ENCODE measurements around the gene ESPNL.
"Not testable (repeated sequence)": the region's sequence is repeated elsewhere in the genome, so short reads cannot be mapped to it uniquely, and the experiment has no call there.

The ESPNL gene

DNA sequence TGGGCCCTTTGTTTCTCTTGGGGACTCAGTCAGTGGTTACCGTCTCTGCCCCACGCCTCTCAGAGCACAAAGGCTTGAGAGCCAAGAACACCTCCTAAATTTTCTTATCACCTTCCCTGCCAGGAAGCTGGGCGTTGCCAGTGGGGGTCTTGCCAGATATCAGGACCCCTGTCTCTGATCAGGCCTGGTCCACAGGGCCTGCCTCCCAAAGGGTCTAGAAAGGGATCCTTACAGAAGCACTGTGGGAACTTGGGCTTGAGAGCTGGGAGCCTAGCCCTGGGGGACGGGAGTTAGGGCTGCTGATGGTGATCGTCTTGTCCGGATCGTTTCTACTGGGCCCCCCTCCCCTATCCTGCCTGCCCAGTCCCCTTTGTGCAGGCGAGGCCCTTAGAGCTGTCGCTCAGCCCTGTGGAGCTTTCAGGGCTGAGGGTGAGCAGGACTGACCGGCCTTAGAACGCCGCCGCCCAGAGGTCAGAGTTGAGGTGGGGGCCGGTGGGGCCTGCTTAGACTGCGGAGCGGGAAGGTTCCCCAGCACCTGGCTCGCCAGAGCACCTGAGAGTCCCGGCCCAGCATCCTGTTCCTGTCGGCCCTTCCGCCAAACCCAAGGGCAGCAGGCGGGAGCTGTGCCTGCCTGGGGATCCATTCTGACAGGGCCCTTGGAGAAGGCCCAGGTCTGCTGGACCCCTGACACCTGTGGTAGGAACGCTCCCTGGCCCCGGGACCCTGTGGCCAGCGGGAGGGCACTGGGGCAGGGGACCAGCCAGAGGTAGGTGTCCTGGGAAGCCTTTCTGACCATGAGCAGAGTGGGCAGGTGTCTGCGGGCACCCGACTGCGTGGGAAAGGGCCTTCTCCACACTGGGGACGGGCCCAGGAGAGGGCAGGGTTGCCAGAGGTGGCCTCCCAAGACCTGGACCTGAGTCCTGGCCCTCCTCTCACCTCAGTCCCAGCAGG, 956 bp downstream of the ESPNL start:
- no peak for DNase-seq

DNA sequence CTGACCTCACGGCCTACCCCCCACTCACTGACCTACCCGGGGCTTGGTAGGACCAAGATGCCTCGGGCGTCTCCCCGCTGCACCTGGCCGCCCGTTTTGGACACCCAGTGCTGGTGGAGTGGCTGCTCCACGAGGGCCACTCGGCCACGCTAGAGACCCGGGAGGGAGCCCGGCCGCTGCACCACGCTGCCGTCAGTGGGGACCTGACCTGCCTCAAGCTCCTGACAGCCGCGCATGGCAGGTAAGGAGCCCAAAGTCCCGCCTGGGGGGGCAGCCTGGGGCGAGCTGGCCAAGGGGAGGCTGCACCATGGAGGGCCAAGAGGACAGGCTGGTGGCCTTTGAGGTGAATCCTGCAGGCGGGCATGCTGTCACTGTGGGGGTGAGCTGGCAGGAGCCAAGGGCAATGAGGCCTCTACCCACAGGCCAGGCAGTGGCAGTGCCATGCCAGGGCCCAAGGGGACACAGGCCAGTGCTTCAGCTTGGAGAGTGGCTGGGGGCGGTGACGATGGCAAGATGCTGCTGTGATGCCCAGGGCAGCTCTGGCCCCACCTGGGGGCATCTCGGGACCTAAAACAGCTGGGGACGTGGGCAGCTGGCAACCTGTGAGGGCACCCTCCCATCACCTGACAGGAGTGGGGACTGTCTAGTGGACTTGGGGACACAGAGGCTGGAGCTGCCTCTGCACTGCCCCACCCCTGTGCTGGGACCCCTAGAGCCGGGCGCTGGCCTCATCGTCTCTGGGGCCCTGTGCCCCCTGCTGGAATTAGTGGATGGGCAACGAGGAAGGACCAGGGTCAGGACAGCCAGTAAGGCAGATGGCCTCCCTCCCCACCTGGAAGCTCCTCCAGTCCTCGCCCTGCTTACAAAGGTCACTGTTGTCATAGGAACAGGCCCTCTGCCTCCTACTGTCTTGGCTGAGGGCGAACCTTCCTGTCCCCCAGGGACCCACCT, 2.0 kb downstream of the ESPNL start:
- DNase-seq: no peak

DNA sequence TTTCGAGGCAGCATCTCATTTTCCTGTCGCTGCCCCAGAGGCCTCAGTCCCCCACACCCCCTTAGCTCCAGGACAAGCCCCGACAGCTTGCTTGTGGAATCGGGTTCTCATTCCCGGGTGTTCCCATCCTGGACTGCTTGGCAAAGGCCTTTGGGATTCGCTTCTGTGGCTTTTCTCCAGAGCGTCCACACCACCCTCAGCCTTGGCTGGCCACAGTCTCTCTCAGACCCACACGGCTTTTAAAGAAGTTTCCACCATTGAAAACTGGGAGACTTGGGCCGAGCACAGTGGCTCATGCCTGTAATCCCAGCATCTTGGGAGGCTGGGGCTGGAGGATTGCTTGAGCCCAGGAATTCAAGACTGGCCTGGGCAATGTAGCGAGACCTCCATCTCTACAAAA, 2.7 kb downstream of the ESPNL start:
- no peak for DNase-seq

DNA sequence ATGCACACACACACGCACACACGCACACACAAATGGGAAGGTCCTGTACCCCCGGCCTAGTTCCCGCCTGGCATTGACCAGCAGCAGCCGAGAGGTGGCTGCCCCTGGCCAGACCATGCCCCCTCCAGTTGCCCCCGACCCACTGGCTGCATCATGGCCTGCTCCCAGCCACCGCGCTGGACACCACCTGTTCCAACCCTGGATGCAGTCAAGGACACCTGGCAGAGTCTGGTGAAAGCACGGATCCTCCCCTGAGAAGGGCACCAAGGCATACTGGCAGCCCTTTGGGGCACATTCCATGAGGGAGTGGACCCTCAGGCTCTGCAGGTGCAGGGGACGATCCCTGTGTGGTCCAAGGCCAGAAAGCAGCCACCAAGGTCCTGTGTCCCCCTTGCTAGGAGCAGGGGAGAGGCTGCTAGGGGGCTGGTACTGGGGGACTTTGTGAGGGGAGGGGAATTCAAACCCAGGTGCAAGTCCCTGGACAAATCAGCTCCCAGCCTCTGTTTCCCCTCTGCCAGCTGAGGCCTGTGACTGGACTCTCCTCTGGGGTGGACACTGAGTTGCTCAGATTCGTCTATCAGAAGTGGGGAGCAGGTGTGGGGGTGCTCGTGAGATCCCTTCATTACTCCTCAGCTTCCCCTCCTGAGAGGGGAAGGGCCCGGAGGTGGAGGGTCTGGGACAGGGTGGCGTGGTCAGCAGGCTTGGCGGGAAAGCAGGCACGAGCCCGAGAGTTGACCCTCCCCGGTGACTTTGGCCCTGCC, 3.5 kb downstream of the ESPNL start:
- DNase-seq: no peak

DNA sequence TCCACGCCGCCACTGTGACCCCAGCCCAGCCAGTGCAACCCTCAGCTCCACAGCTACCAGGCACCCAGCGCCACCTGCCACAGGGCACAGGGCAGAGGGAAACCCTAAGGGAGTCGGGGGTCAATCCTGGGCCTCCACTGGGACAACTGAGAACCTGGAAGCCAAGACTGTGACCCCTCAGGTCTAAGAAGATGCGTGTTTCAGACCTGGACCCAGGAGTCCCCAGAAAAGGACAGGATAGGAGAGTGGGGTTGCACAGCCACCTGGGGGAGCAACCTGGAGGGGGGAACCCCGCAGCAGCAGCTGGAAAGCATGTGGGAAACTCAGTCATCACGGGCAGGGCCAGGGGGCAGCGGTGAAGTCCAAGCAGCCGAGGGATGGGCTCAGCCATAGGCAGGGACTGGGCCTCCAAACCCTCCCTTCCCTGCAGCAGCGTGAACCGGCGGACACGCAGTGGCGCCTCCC, 4.1 kb downstream of the ESPNL start:
- no peak for DNase-seq

DNA sequence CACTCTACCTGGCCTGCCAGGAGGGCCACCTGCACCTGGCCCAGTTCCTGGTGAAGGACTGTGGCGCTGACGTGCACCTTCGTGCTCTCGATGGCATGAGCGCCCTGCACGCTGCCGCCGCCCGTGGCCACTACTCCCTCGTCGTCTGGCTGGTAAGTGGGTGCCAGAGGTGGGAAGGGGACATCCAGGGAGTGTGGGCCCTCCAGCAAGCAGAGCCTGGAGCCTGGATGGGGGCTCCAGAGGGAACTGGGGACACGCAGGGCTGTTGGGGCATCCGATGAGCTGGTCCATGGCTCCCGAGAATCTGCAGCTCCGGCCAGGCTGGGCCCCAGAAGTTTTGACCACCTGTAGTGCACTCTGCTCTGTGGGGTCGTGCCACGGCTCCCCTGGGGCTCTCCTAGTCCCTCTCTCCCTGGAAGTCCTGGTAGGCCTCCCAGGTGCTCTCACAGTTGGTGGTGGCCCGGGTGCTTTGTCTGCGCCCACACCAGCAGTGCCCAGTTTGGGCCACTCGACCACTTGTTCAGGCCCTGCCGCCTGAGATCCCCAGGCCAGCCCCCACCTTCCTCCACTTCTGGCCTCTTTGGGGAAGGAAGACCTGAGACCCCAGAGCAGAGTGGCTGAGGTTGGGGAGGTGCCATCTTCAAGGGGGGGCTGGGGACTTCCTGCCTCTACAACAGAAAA, 4.7 kb downstream of the ESPNL start:
- DNase-seq: no peak

DNA sequence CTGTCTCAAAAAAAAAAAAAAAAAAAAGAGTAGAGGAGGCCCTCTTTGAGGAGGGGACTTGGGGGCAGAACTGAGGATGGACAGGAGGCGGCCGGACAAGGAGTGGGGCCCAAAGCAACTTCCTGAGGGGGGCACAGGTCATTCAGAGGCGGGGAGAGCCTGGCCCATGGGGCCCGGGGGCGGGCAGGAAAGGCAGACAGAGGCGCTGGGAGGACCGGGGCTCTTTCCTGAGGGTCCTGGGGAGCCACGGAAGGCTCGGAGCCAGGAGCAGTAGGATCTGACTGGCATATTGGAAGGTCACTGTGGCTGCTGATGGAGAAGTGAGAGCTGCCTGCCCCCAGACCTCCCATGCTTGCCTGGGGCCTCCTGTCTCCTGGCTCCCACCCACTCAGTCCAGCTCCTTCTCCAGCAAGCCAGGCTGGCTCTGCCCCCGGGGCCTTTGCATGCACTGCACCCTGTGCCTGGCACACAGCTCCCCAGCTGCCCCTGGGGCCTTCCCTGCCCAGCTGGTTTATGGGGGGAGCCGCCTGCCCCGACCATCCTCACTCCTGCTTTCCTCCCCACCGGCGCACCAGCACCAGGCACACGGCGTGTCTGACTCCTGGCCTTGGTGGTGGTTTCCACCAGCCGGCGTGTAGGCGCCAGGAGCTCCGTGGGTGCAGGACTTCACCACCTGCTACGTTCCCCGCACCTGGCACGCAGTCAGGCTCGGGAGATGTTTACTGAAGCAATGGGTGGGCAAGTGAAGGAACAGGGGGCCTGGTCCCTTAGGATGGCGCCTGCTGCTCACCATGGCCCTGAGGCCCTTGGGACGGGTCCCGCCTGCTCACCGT, 5.6 kb downstream of the ESPNL start:
- DNase-seq: no peak

DNA sequence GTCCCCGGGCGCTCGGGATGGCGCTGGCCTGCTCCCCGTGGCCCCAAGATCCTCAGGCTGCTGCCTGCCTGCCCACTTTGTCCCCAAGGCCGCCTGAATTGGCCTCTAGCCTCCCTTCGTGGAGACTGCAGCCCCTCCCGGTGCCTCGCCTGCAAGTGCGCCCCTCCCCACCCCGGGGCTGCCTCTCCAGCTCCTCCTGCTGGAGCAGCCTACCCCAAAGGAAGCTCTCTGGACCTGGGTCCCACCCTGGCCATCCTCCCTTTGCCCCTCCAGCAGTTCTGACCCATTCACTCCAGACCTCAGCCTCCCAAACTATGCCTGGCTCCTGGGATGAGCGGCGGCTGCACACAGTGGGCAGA, 6.2 kb downstream of the ESPNL start:
- DNase-seq: no peak

DNA sequence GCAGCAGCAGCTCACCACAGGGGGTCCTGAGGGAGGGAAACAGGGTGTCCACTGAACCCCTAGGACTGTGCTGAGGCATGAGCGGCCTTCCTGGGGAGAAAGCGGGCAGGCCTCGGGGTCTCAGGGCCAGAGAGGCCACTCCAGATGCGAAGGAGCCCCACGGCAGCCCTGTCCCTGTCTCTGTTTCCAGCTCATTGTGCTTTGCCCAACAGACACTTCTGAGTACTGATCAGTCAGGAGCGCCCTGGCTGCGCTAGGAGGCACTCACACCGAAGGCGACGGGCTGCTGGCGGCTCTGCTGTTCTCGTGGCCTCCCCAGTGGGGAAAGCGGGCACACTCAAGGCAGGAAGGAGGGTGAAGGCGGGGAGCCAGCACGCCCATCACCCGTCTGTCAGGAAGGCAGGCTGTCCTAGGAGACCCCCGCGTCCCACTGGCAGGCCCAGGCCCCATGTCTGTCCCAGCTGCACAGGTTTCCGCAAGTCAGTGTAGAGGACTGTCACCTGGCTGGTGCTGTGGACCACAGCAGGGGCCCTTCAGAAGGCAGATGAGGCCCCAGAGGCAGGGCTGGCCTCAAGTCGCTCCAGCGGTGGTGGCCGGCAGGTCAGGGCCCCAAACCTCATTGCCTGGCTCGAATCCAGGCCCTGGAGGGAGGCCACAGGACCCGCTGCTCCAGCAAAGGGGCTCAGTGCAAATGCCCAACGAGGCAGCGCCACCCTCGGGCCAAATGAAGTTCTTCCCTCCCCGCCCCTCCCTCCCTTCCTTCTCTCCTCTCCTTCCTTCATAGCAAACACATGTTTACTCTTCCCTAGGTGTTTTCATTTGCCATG, 6.8 kb downstream of the ESPNL start:
- no peak for DNase-seq

DNA sequence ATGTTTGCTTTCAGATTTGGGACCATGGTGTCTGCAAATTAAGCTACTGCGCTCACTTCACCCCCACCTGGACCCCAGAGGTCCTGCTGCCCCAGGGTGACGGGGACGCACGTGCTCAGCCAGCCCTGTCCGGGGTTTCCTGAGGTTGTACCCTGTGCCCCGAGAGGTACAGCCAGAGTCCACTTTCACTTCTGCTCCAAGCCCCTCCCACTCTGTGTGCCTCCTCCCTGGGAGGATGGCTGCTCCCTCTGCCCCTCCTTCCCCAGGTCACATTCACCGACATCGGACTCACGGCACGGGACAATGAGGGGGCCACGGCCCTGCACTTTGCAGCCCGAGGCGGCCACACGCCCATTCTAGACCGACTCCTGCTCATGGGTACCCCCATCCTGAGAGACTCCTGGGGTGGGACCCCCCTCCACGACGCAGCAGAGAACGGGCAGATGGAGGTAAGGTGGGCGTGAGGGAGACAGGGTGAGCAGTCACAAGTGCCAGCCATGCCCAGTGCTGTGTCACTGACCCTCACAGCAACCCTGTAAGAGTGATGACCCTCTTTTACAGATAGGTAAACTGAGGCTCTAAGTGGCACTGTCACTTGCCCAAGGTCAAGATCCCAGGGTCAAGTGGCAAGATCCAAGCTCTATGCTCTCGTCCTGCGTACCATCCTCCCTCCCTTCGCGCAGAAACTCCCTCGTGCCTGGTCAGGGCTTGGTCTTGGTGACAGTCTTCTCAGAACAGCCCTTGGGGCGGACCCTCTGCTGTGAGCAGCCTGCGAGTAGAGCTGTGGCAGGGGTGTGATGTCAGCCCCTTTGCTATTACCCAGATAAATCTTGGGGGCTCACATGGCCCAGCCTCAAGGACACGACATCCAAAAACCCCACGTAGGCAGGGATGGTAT, 7.6 kb downstream of the ESPNL start:
- no peak for DNase-seq

DNA sequence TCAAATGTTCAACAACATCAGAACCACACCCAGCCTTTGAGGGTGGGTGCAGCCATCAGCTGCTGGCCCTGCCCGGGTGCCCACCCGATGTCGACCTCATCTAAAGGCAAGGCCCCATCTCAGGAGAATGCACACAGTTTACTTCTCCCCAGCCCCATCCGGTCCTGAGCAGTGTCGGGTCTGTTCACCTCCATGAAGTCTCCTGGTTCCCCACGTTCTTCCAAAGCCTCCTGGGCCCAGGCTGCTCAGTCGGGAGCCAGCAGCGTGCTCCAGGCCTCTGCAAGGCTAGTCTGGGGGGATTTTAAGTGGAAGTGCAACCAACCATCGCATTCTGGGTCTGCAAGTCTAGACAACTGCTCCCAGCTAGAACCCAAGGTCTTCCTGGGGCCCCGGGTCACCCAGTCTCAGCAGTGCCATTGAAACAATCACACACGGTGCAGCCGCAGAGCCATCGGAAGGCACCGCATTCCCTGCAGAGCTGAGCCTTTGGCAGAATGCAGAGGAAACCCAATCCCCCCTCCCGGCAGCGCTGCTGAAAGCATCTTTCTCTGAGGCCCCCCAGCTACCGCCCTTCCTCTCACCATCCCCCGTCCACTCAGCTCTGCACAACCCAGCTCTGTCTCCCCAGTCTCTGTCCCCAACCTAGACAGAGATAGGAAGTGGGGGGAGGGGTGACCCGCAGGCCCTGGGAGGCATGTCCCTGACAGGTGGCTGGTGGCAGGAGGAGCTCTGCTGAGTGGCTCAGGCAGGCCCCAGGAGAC, 8.5 kb downstream of the ESPNL start:
- peak in 2 of 6 experiments; percentile 3 to 16 for DNase-seq

DNA sequence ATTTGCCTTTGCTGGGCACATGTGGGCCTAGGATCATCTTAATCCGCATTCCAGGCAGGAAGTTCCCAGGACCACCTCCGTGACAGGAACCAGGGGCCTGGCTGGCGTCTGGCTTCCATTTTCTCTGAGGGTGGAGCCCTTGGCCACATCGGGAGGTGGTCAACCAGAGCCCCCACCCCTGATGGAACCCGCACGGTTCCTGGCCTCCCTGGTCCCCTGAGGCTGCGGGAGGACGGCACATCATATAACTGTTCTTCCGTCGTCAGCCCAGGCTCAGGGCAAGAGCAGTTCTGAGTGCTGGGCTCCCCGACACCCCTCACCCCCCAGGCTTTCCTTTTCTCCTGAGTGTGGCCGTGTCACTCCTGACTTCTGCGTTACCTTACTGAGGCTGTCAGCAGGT, 13.5 kb downstream of the ESPNL start:
- DNase-seq: no peak

DNA sequence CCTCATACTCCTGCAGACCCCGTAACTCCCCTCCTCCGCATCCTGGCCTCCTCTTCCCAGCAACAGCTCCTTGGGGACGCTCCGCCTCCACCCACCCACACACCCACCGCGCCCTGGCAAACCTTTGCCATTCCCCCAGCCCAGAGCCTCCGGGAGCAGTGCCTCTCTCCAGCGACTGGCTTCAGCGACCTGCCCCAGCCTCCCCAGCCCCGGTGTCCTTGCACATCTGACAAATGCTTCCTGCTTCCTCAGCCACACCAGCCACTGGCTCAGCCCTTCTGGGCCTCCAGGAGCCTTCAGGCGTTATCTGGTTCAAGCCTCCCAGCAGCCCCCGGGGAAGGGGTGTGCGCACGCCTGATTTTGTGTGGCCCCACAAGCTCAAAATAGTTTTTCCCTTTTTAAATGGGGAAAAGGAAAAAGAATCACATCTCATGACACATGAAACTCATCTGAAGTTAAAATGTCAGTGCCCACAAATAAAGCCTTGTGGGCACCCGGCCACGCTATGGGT, 14.2 kb downstream of the ESPNL start:
- DNase-seq: no peak

DNA sequence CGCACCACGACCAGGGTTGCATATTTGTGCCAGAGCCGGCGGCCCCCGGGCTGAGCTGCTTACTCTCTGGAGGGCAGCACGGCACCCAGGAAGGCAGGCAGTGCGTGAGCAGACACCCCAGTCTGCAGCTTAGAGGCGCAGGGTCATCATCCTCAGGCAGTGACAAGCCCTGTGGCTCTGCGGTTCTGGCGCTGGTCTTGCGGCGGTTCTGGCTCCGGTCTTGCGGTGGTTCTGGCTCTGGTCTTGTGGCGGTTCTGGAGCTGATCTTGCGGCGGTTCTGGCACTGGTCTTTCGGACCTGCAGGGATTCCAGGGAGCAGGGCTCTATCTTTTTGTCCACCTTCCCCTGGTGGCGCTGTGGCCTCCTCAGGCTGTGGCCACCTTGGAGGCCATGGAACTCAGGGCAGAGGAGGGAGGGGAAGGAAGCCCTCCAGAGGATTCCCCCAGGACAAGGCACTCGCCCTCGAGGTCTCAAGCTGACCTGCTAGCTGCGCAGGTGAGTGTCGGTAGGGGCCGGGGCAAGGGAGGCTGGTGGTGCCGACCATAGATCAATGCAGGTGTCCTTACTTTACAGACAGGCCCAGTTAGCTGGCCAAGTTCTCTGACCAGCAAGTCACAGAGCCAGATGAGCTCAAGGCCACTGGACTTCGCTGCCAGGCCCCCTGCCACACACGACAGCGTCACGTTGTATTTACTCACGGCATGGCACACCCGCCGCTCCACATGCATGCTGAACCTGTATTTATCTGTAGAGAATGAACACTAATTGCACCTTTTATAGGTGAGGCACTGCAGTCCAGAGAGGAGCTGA, 14.9 kb downstream of the ESPNL start:
- no peak for DNase-seq

DNA sequence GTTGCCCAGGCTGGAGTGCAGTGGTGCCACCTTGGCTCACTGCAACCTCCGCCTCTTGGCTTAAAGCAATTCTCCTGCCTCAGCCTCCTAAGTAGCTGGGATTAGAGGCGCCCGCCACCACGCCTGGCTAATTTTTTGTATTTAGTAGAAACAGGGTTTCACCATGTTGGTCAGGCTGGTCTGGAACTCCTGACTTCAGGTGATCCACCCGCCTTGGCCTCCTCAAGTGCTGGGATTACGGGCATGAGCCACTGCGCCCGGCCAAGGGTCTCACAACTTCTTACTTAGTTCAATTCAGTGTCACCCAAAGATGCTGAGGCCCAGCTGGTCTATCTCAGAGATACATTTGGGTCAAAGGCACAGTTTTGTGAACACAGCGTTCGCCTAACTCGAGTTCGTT, 15.6 kb downstream of the ESPNL start:
- not testable (repeated sequence) for DNase-seq

DNA sequence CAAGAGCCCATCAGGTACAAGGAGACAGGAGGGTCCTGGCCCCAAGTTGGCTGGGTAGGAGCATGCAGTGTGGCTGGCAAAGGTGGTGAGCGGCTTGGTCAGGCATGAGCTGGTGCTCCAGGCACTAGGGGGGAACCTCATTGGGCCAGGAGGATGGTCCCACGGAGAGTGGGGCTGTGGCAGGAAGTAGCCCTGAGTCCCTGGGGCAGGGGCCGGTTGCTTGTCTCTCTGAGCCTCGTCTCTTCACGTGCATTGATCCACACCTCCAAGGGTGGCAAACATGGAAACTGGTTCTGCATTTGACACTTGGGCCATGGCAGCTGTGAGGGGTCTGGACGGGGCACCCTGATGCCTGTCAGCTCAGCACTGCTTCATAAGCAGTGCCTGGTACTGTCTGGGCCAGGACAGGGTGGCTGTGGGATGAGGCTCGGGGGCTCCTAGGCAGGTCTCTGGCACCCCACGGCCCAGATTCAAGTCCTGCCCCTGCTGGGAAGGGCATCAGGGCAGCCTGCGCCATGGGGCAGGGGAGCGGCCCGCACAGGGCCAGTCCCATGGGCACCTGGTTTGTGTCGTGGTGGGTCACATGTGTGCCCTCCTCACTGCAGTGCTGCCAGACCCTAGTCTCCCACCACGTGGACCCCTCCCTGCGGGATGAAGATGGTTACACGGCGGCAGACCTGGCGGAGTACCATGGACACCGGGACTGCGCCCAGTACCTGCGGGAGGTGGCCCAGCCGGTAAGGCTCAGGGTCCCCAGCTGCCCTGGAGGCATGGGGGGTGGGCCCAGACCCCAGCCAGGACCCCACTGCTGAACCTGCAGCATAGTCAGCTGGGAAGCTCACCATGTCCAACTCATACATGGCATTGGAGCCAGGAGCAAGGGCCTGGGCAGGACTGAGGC, 16.4 kb downstream of the ESPNL start:
- DNase-seq: no peak
